ENCODE data around the gene FYN.
A peak's percentile ranks its signal among the peaks of the same experiment; 100 is the strongest.

FYN gene

GRCh38 chr6:111720931-111721496 is 152.2 kb downstream of the FYN start:
- no peak for DNase-seq

- DNase-seq: no peak
These were observed 154.3 kb downstream of the FYN start for GRCh38 chr6:111718990-111719389.

GRCh38 chr6:111718326-111718725 is 154.9 kb downstream of the FYN start:
- DNase-seq: no peak

- DNase-seq: no peak
These were observed 155.6 kb downstream of the FYN start for GRCh38 chr6:111717621-111718020.

- no peak for DNase-seq
These were observed 156.9 kb downstream of the FYN start for GRCh38 chr6:111716325-111716724.

GRCh38 chr6:111715321-111715720 is 157.9 kb downstream of the FYN start:
- DNase-seq: no peak

- DNase-seq: no peak
These were observed 158.6 kb downstream of the FYN start for GRCh38 chr6:111714416-111715270.

- no peak for DNase-seq
These were observed 159.4 kb downstream of the FYN start for GRCh38 chr6:111713811-111714210.

GRCh38 chr6:111713236-111713635 is 160.0 kb downstream of the FYN start:
- DNase-seq: no peak

- no peak for DNase-seq
These were observed 161.1 kb downstream of the FYN start for GRCh38 chr6:111711984-111712752.

GRCh38 chr6:111711476-111711875 is 161.8 kb downstream of the FYN start:
- no peak for DNase-seq

GRCh38 chr6:111710911-111711310 is 162.3 kb downstream of the FYN start:
- DNase-seq: no peak

GRCh38 chr6:111710439-111710838 is 162.8 kb downstream of the FYN start:
- no peak for DNase-seq

- DNase-seq: peak; percentile 45
These were observed 163.4 kb downstream of the FYN start for GRCh38 chr6:111709615-111710398.

GRCh38 chr6:111709201-111709600 is 164.1 kb downstream of the FYN start:
- DNase-seq: no peak

GRCh38 chr6:111707773-111708172 is 165.5 kb downstream of the FYN start:
- DNase-seq: no peak

- no peak for DNase-seq
These were observed 166.3 kb downstream of the FYN start for GRCh38 chr6:111706841-111707391.

- DNase-seq: no peak
These were observed 169.5 kb downstream of the FYN start for GRCh38 chr6:111703723-111704122.

- DNase-seq: no peak
These were observed 171.0 kb downstream of the FYN start for GRCh38 chr6:111702268-111702667.

GRCh38 chr6:111701146-111701545 is 172.1 kb downstream of the FYN start:
- no peak for DNase-seq

- DNase-seq: no peak
These were observed 173.0 kb downstream of the FYN start for GRCh38 chr6:111700135-111700690.

GRCh38 chr6:111699123-111699522 is 174.1 kb downstream of the FYN start:
- DNase-seq: no peak

Measured in RPMI8226 (cell line).